ENCODE data around the gene ADD2. TPM values are rescaled to one million over a fixed set of nuclear protein-coding genes. Genes with fewer than 3 reads are reported as not detected.
"Not testable (repeated sequence)": the region's sequence is repeated elsewhere in the genome, so short reads cannot be mapped to it uniquely, and the experiment has no call there.

Gene ADD2
- total RNA-seq, 1 experiment from 2014 or later, result 124 TPM

DNA sequence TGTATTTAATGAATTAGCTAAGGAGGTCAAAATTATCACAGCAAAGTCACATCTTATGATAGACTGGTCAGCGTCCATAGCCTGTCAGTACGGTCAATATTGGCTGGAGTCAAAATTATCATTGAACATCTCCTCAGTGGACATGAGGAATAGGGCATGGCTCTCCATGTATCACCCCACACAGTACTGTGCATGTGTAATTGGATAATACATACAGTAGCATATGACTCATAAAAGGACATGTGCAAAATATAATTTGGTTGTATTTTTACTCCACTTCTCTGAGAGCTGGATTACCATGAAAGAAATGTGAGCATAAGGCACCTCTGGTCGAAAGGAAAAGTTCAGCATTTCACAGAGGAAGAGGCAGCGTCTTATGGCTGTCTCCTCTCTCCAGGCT, 24.9 kb downstream of the ADD2 start:
- Histone ChIP-seq H3K14ac (ENCODE audit: insufficient read depth, low read length) (no peak overlapping the region), H4K5ac (ENCODE audit: insufficient read length, low read depth, low read length) (no peak overlapping the region), H4K8ac (replicated peaks; ENCODE audit: insufficient read length, low read depth, low read length) (no peak overlapping the region), H3K23ac (ENCODE audit: insufficient read length, low read depth, low read length) (no peak overlapping the region), H3K79me2 (ENCODE audit: insufficient read depth, low read length) (peaks cover 60% of the 10 kb centered on the region; the same call in 1 of the 2 replicates), H2AFZ (ENCODE audit: low read length) (no peak overlapping the region), H3K27ac (ENCODE audit: insufficient read length, low read depth, low read length) (no peak overlapping the region), H2AK5ac (ENCODE audit: insufficient read length, low read length) (no peak overlapping the region), H3K4me1 (ENCODE audit: insufficient read depth, low read length) (peaks cover 14% of the 10 kb centered on the region), H3K9ac (ENCODE audit: extremely low read depth, insufficient read length, low read length) (no peak overlapping the region), H2BK15ac (ENCODE audit: low read depth, low read length) (no peak overlapping the region), H3K23me2 (ENCODE audit: insufficient read length, low read depth, low read length, poor library complexity, severe bottlenecking) (no peaks in the 10 kb centered on the region), H3T11ph (ENCODE audit: low read length) (no peak overlapping the region), H2BK120ac (ENCODE audit: low read depth, low read length, poor library complexity, severe bottlenecking) (no peak overlapping the region), H3K4me2 (ENCODE audit: insufficient read depth, insufficient read length, low read length) (no peak overlapping the region), H3K56ac (ENCODE audit: insufficient read length, low read depth, low read length) (no peak overlapping the region), H3K18ac (ENCODE audit: insufficient read length, low read depth, low read length) (no peak overlapping the region), H3K27me3 (ENCODE audit: insufficient read depth, low read length) (no peaks in the 10 kb centered on the region), H3K9me3 (ENCODE audit: control insufficient read depth, low read depth, low read length) (no peaks in the 10 kb centered on the region), H2BK12ac (ENCODE audit: insufficient read length, low read depth, low read length) (no peak overlapping the region), H4K20me1 (ENCODE audit: control insufficient read depth, insufficient read depth, insufficient read length) (no peaks in the 10 kb centered on the region), H3K79me1 (ENCODE audit: insufficient read depth, low read depth, low read length, poor library complexity, severe bottlenecking) (peaks cover 8% of the 10 kb centered on the region), H2BK5ac (ENCODE audit: insufficient read length, low read length) (no peak overlapping the region), H3K4ac (ENCODE audit: low read depth, low read length) (no peak overlapping the region), H4K91ac (ENCODE audit: insufficient read length, low read depth, low read length) (no peak overlapping the region), H2BK20ac (ENCODE audit: low read depth, low read length, poor library complexity, severe bottlenecking) (no peak overlapping the region)
- Mint-ChIP-seq H3K4me3 (no peak overlapping the region), H3K27ac (no peak overlapping the region), H3K36me3 (ENCODE audit: insufficient read depth in 1 of 3, low read depth in 3 of 3) (peaks cover 8 to 14% (median 10%) of the 10 kb centered on the region in 3 experiments; a peak in 6 of 7 replicates), H3K27me3 (ENCODE audit: low read depth) (no peaks in the 10 kb centered on the region), H3K9me3 (peaks cover 0 to 3% of the 10 kb centered on the region in 2 experiments; a peak in 1 of 5 replicates), H3K4me1 (peaks cover 36 to 46% of the 10 kb centered on the region in 2 experiments)
- WGBS (ENCODE audit: extremely low coverage, insufficient read length, low lambda C conversion rate), result no CpG with 5 or more reads among the region's 4 CpGs
- DNase-seq, result no peak
- TF ChIP-seq, protein P1, sequence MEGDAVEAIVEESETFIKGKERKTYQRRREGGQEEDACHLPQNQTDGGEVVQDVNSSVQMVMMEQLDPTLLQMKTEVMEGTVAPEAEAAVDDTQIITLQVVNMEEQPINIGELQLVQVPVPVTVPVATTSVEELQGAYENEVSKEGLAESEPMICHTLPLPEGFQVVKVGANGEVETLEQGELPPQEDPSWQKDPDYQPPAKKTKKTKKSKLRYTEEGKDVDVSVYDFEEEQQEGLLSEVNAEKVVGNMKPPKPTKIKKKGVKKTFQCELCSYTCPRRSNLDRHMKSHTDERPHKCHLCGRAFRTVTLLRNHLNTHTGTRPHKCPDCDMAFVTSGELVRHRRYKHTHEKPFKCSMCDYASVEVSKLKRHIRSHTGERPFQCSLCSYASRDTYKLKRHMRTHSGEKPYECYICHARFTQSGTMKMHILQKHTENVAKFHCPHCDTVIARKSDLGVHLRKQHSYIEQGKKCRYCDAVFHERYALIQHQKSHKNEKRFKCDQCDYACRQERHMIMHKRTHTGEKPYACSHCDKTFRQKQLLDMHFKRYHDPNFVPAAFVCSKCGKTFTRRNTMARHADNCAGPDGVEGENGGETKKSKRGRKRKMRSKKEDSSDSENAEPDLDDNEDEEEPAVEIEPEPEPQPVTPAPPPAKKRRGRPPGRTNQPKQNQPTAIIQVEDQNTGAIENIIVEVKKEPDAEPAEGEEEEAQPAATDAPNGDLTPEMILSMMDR (conservative IDR thresholded peaks at IDR 0.05), result no peak

DNA sequence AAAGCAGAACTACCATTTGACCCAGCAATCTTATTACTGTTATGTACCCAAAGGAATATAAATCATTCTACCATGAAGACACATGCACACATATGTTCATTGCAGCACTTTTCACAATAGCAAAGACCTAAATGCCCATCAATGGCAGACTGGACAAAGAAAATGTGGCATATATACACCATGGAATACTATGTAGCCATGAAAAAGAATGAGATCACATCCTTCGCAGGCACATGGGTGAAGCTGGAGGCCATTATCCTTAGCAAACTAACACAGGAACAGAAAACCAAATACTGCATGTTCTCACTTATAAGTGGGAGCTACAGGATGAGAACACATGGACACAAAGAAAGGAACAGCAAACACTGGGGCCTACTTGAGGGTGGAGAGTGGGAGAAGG, 28.5 kb downstream of the ADD2 start:
- H3K56ac ChIP-seq (ENCODE audit: insufficient read length, low read depth, low read length); H3K4me1 ChIP-seq (ENCODE audit: insufficient read depth, low read length); H2BK12ac ChIP-seq (ENCODE audit: insufficient read length, low read depth, low read length); H3K27me3 Mint-ChIP-seq (ENCODE audit: low read depth); H3K14ac ChIP-seq (ENCODE audit: insufficient read depth, low read length); H3K18ac ChIP-seq (ENCODE audit: insufficient read length, low read depth, low read length); H3K23ac ChIP-seq (ENCODE audit: insufficient read length, low read depth, low read length); H3K27ac Mint-ChIP-seq; H3K9me3 Mint-ChIP-seq; H2BK5ac ChIP-seq (ENCODE audit: insufficient read length, low read length); H3T11ph ChIP-seq (ENCODE audit: low read length); H3K27ac ChIP-seq (ENCODE audit: insufficient read length, low read depth, low read length); H2BK20ac ChIP-seq (ENCODE audit: low read depth, low read length, poor library complexity, severe bottlenecking); H2BK15ac ChIP-seq (ENCODE audit: low read depth, low read length); H4K91ac ChIP-seq (ENCODE audit: insufficient read length, low read depth, low read length); H4K20me1 ChIP-seq (ENCODE audit: control insufficient read depth, insufficient read depth, insufficient read length); H3K4ac ChIP-seq (ENCODE audit: low read depth, low read length); H3K23me2 ChIP-seq (ENCODE audit: insufficient read length, low read depth, low read length, poor library complexity, severe bottlenecking); H2AK5ac ChIP-seq (ENCODE audit: insufficient read length, low read length); H3K4me2 ChIP-seq (ENCODE audit: insufficient read depth, insufficient read length, low read length); H3K36me3 Mint-ChIP-seq (ENCODE audit: insufficient read depth in 1 of 3, low read depth in 3 of 3); H3K9ac ChIP-seq (ENCODE audit: extremely low read depth, insufficient read length, low read length); H2BK120ac ChIP-seq (ENCODE audit: low read depth, low read length, poor library complexity, severe bottlenecking); H4K5ac ChIP-seq (ENCODE audit: insufficient read length, low read depth, low read length); H3K79me1 ChIP-seq (ENCODE audit: insufficient read depth, low read depth, low read length, poor library complexity, severe bottlenecking); H2AFZ ChIP-seq (ENCODE audit: low read length); H4K8ac ChIP-seq (replicated peaks; ENCODE audit: insufficient read length, low read depth, low read length); H3K4me3 Mint-ChIP-seq; DNase-seq; H3K9me3 ChIP-seq (ENCODE audit: control insufficient read depth, low read depth, low read length); H3K27me3 ChIP-seq (ENCODE audit: insufficient read depth, low read length): not testable (repeated sequence)
- peaks cover 50% of the 10 kb centered on the region; the same call in 1 of the 2 replicates for H3K79me2 ChIP-seq (ENCODE audit: insufficient read depth, low read length)
- H3K4me1 Mint-ChIP-seq, result peaks cover 39 to 46% of the 10 kb centered on the region in 2 experiments
- no CpG with 5 or more reads among the region's 1 CpG for whole genome bisulfite sequencing (ENCODE audit: extremely low coverage, insufficient read length, low lambda C conversion rate)

All from H9 (cell line).